IMR-90 (cell line): ENCODE results near the gene ASTN2. TPM values are rescaled to one million over a fixed set of nuclear protein-coding genes. Genes with fewer than 3 reads are reported as not detected.

Experiments
- ATAC-seq: fragments of 200-7000 bp; cut with Tn5 transposase; 2 replicates; pipeline ENCODE4 v1.9.1; 2020; ENCODE audit warnings: low read depth, mild to moderate bottlenecking, moderate library complexity
- BruUV-seq: library from RNA; stranded (reverse); fragments of 400-500 nt; replicated peaks from 2 replicates; lab custom pipeline; 2021; lab: Mats Ljungman, UMichigan
- CTCF ChIA-PET: fragments of 300-600 bp; formaldehyde crosslinking; extraction: SDS; loops from one replicate; lab custom pipeline; 2021; ENCODE audit warnings: antibody characterized with exemption; lab: Yijun Ruan, JAX
- POLR2A ChIA-PET: fragments of 300-600 bp; sonication (Branson Sonifier 250); formaldehyde crosslinking; loops from one replicate; lab custom pipeline; 2022; ENCODE audit warnings: antibody characterized with exemption; ENCODE audit not compliant: unreplicated experiment; lab: Charles Lee
- DNase-seq: peaks from one replicate; pipeline ENCODE4 v3.0.0; 2013
- H2AFZ ChIP-seq: replicated peaks from 2 replicates; pipeline ENCODE3; 2013; ENCODE audit warnings: low read length, mild to moderate bottlenecking; ENCODE audit not compliant: poor library complexity
- H2AK5ac ChIP-seq: 2 replicates; pipeline ENCODE4 v1.6.1; 2013; ENCODE audit warnings: low read depth, low read length, inconsistent platforms
- H2AK9ac ChIP-seq: replicated peaks from 2 replicates; pipeline ENCODE3; 2013; ENCODE audit warnings: mild to moderate bottlenecking, low read depth, low read length, moderate library complexity; ENCODE audit not compliant: poor library complexity
- H2BK120ac ChIP-seq: 2 replicates; pipeline ENCODE4 v1.6.1; 2013; ENCODE audit warnings: low read depth, low read length, inconsistent platforms
- H2BK15ac ChIP-seq: 3 replicates; pipeline ENCODE4 v1.6.1; 2013; ENCODE audit warnings: low read depth, low read length, inconsistent platforms
- H2BK20ac ChIP-seq: 2 replicates; pipeline ENCODE4 v1.6.1; 2013; ENCODE audit warnings: low read depth, mild to moderate bottlenecking, inconsistent platforms, low read length, moderate library complexity
- H2BK5ac ChIP-seq: 2 replicates; pipeline ENCODE4 v1.6.1; 2013; ENCODE audit warnings: mild to moderate bottlenecking, low read depth, low read length, inconsistent platforms; ENCODE audit not compliant: poor library complexity, severe bottlenecking
- H3K14ac ChIP-seq: replicated peaks from 2 replicates; pipeline ENCODE4 v1.6.1; 2013; ENCODE audit warnings: low read depth, low read length, inconsistent platforms
- H3K18ac ChIP-seq: 2 replicates; pipeline ENCODE4 v1.6.1; 2013; ENCODE audit warnings: low read depth, low read length, control low read depth
- H3K23ac ChIP-seq: 2 replicates; pipeline ENCODE4 v1.6.1; 2013; ENCODE audit warnings: low read depth, low read length, inconsistent platforms
- H3K27ac ChIP-seq: 2 replicates; pipeline ENCODE4 v1.5.1; 2013; ENCODE audit warnings: mild to moderate bottlenecking, control low read depth, low read length; ENCODE audit not compliant: insufficient read depth
- H3K27me3 ChIP-seq: 2 replicates; pipeline ENCODE4 v1.6.1; 2013; ENCODE audit warnings: low read length; ENCODE audit not compliant: control insufficient read depth, insufficient read depth
- H3K36me3 ChIP-seq: 2 replicates; pipeline ENCODE4 v1.6.1; 2013; ENCODE audit warnings: low read length, mixed read lengths; ENCODE audit not compliant: control insufficient read depth, insufficient read depth
- H3K4ac ChIP-seq: 2 replicates; pipeline ENCODE4 v1.6.1; 2013; ENCODE audit warnings: low read depth, low read length, inconsistent platforms
- H3K4me1 ChIP-seq: 2 replicates; pipeline ENCODE4 v1.6.1; 2013; ENCODE audit warnings: low read length, mixed read lengths; ENCODE audit not compliant: control insufficient read depth, insufficient read depth
- H3K4me2 ChIP-seq: 2 replicates; pipeline ENCODE4 v1.6.1; 2013; ENCODE audit warnings: low read depth, mild to moderate bottlenecking, control low read depth, low read length, moderate library complexity
- H3K4me3 ChIP-seq: 2 replicates; pipeline ENCODE4 v1.5.1; 2013; ENCODE audit warnings: low read depth, mild to moderate bottlenecking, control low read depth, low read length, moderate library complexity; ENCODE audit not compliant: insufficient read depth
- H3K56ac ChIP-seq: 2 replicates; pipeline ENCODE4 v1.6.1; 2013; ENCODE audit warnings: low read length, inconsistent platforms; ENCODE audit not compliant: insufficient read depth; ENCODE audit errors: extremely low read depth
- H3K79me1 ChIP-seq, 2 experiments: 2 replicates each; pipeline ENCODE4 v1.6.1; 2013; ENCODE audit warnings: low read length in 2 of 2, inconsistent platforms in 1 of 2, low read depth in 1 of 2
- H3K9ac ChIP-seq: 2 replicates; pipeline ENCODE4 v1.6.1; 2013; ENCODE audit warnings: low read depth, low read length, control low read depth
- H3K9me1 ChIP-seq: 2 replicates; pipeline ENCODE4 v1.6.1; 2013; ENCODE audit warnings: low read length, inconsistent platforms; ENCODE audit not compliant: insufficient read depth
- H3K9me3 ChIP-seq: 2 replicates; pipeline ENCODE4 v1.6.1; 2013; ENCODE audit warnings: low read length; ENCODE audit not compliant: control insufficient read depth, insufficient read depth
- H4K20me1 ChIP-seq: 2 replicates; pipeline ENCODE4 v1.6.1; 2013; ENCODE audit warnings: low read length, inconsistent platforms; ENCODE audit not compliant: insufficient read depth
- H4K5ac ChIP-seq: 2 replicates; pipeline ENCODE4 v1.6.1; 2013; ENCODE audit warnings: mild to moderate bottlenecking, low read depth, low read length, control low read depth
- H4K8ac ChIP-seq, 2 experiments: 2 replicates each; pipeline ENCODE4 v1.6.1; 2013; ENCODE audit warnings: low read depth in 2 of 2, low read length in 2 of 2, control low read depth in 1 of 2, inconsistent platforms in 1 of 2
- H4K91ac ChIP-seq: 2 replicates; pipeline ENCODE4 v1.6.1; 2013; ENCODE audit warnings: low read depth, low read length, inconsistent platforms; ENCODE audit not compliant: insufficient read depth
- BHLHE40 ChIP-seq: fragments of 150-350 bp; IDR thresholded peaks from 2 replicates; pipeline ENCODE4 v1.6.1; 2016; ENCODE audit warnings: mild to moderate bottlenecking, low read depth, low read length
- CEBPB ChIP-seq: IDR thresholded peaks from 2 replicates; pipeline ENCODE4 v1.6.1; 2012; ENCODE audit warnings: low read depth, low read length, improper control_type of control experiment
- CHD1 ChIP-seq: IDR thresholded peaks from 2 replicates; pipeline ENCODE4 v1.6.1; 2012; ENCODE audit warnings: low read depth, low read length, improper control_type of control experiment
- FOS ChIP-seq: fragments of 150-350 bp; IDR thresholded peaks from 2 replicates; pipeline ENCODE4 v1.6.1; 2016; ENCODE audit warnings: low read depth, low read length
- MAFK ChIP-seq: IDR thresholded peaks from 2 replicates; pipeline ENCODE4 v1.6.1; 2012; ENCODE audit warnings: low read depth, low read length, improper control_type of control experiment
- MAZ ChIP-seq: IDR thresholded peaks from 2 replicates; pipeline ENCODE4 v1.6.1; 2012; ENCODE audit warnings: low read depth, mild to moderate bottlenecking, low read length, improper control_type of control experiment, moderate library complexity, borderline replicate concordance
- MXI1 ChIP-seq: IDR thresholded peaks from 2 replicates; pipeline ENCODE4 v1.6.1; 2012; ENCODE audit warnings: low read depth, mild to moderate bottlenecking, low read length, moderate library complexity, borderline replicate concordance
- NFE2L2 ChIP-seq: fragments of 150-350 bp; IDR thresholded peaks from 2 replicates; pipeline ENCODE4 v1.6.1; 2016; ENCODE audit warnings: low read depth, mild to moderate bottlenecking, low read length
- POLR2A ChIP-seq: IDR thresholded peaks from 2 replicates; pipeline ENCODE4 v1.6.1; 2012; ENCODE audit warnings: mild to moderate bottlenecking, low read depth, low read length
- RAD21 ChIP-seq: IDR thresholded peaks from 2 replicates; pipeline ENCODE4 v1.6.1; 2012; ENCODE audit warnings: low read length, improper control_type of control experiment
- RCOR1 ChIP-seq: IDR thresholded peaks from 2 replicates; pipeline ENCODE4 v1.6.1; 2012; ENCODE audit warnings: mild to moderate bottlenecking, low read length, improper control_type of control experiment; ENCODE audit not compliant: insufficient replicate concordance
- RFX5 ChIP-seq: IDR thresholded peaks from 2 replicates; pipeline ENCODE4 v1.8.0; 2012; ENCODE audit warnings: low read depth, mild to moderate bottlenecking, low read length, moderate library complexity
- WGBS, 2 experiments: methylation state at CpG; one replicate each; pipeline versions ENCODE4 v1.1.5 to v1.1.7; 2013; ENCODE audit warnings: missing lambda C conversion rate in 2 of 2; ENCODE audit not compliant: insufficient read length in 1 of 2; ENCODE audit errors: extremely low coverage in 2 of 2; 5-methylcytosine and 5-hydroxymethylcytosine counted together
- dilution Hi-C: fragments of 300-500 bp; cut with HindIII; formaldehyde crosslinking; loops from one replicate; pipeline ENCODE4 v1.14.3; 2018; ENCODE audit warnings: low sequenced_read_pairs; ENCODE audit not compliant: unreplicated experiment
- in situ Hi-C: fragments of 300-500 bp; cut with MboI; formaldehyde crosslinking; loops from 3 replicates; pipeline ENCODE4 v1.14.3; 2019; ENCODE audit warnings: low sequenced_read_pairs, inconsistent platforms, mixed read lengths
- intact Hi-C: fragments of 100-400 bp; cut with micrococcal nuclease; formaldehyde crosslinking; loops from 2 replicates; pipeline ENCODE4 v1.10.0; 2022
- polyA plus RNA-seq, 3 experiments: library from polyadenylated mRNA; depleted of rRNA; stranded (reverse); fragments of >200 nt; gene quantifications; 2 replicates each; pipeline ENCODE4 v1.2.3, GENCODE V29; 2012; ENCODE audit warnings: low replicate concordance in 1 of 3
- total RNA-seq: library from RNA; depleted of rRNA; stranded (reverse); fragments of >200 nt; gene quantifications from 2 replicates; pipeline ENCODE4 v1.2.3, GENCODE V29; 2012
- TF ChIP-seq, protein P1 (sequence below): fragments of 150-350 bp; IDR thresholded peaks from 2 replicates; pipeline ENCODE4 v1.6.1; 2016; ENCODE audit warnings: low read depth, mild to moderate bottlenecking, low read length, moderate library complexity, borderline replicate concordance
- TF ChIP-seq, protein P2 (sequence below): fragments of 150-350 bp; IDR thresholded peaks from 2 replicates; pipeline ENCODE4 v1.6.1; 2017; ENCODE audit warnings: mild to moderate bottlenecking, antibody characterized with exemption, low read length, low read depth
- TF ChIP-seq, protein P3 (sequence below): conservative IDR thresholded peaks from 2 replicates; pipeline ENCODE4 v1.5.1; 2012; ENCODE audit warnings: mild to moderate bottlenecking, low read depth, low read length, improper control_type of control experiment

Gene ASTN2
- total and polyA plus RNA-seq, 2 of the 4 experiments (the other 2 are of a cell fraction) = 3.8 to 6.8 TPM

DNA sequence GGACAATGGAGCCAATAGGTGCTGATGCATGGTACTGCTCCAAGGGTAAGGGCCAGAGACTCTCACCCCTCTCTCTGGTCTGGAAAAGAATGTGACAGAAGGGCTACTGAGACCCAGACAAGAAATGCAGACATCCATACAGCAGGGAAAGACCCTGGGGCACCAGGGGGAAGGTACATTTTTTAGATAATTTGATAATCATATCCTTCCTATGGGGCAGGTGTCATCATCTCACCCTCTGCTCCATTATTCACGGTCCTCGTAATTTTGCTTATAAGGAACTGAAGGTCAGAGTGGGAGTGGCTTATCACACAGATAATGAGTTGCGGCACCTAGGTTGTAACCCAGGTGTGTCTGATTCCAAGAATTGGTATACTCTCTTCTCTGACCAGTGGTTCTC lies 637.7 kb downstream of the ASTN2 start:
- no peak for TF ChIP-seq RAD21
- TF ChIP-seq FOS = no peak
- no peak for TF ChIP-seq BHLHE40
- no peak for TF ChIP-seq MAFK
- TF ChIP-seq, protein P1, sequence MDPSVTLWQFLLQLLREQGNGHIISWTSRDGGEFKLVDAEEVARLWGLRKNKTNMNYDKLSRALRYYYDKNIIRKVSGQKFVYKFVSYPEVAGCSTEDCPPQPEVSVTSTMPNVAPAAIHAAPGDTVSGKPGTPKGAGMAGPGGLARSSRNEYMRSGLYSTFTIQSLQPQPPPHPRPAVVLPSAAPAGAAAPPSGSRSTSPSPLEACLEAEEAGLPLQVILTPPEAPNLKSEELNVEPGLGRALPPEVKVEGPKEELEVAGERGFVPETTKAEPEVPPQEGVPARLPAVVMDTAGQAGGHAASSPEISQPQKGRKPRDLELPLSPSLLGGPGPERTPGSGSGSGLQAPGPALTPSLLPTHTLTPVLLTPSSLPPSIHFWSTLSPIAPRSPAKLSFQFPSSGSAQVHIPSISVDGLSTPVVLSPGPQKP = no peak
- TF ChIP-seq, protein P2, sequence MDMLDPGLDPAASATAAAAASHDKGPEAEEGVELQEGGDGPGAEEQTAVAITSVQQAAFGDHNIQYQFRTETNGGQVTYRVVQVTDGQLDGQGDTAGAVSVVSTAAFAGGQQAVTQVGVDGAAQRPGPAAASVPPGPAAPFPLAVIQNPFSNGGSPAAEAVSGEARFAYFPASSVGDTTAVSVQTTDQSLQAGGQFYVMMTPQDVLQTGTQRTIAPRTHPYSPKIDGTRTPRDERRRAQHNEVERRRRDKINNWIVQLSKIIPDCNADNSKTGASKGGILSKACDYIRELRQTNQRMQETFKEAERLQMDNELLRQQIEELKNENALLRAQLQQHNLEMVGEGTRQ = no peak
- TF ChIP-seq MAZ = no peak
- TF ChIP-seq POLR2A = no peak
- no peak for TF ChIP-seq CEBPB
- TF ChIP-seq, protein P3, sequence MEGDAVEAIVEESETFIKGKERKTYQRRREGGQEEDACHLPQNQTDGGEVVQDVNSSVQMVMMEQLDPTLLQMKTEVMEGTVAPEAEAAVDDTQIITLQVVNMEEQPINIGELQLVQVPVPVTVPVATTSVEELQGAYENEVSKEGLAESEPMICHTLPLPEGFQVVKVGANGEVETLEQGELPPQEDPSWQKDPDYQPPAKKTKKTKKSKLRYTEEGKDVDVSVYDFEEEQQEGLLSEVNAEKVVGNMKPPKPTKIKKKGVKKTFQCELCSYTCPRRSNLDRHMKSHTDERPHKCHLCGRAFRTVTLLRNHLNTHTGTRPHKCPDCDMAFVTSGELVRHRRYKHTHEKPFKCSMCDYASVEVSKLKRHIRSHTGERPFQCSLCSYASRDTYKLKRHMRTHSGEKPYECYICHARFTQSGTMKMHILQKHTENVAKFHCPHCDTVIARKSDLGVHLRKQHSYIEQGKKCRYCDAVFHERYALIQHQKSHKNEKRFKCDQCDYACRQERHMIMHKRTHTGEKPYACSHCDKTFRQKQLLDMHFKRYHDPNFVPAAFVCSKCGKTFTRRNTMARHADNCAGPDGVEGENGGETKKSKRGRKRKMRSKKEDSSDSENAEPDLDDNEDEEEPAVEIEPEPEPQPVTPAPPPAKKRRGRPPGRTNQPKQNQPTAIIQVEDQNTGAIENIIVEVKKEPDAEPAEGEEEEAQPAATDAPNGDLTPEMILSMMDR = no peak
- TF ChIP-seq NFE2L2 = no peak
- TF ChIP-seq CHD1 = no peak
- no peak for TF ChIP-seq RCOR1
- TF ChIP-seq RFX5 = no peak
- TF ChIP-seq MXI1 = no peak
- Histone ChIP-seq H3K9ac (no peak overlapping the region), H2AFZ (no peak overlapping the region), H4K20me1 (no peaks in the 10 kb centered on the region), H3K4me3 (no peak overlapping the region), H3K4me1 (no peaks in the 10 kb centered on the region), H3K27ac (no peak overlapping the region), H3K9me1 (no peaks in the 10 kb centered on the region), H4K5ac (no peak overlapping the region), H2BK5ac (no peak overlapping the region), H3K27me3 (0 out of 2 replicates have a peak, but pooled peaks cover 2% of the 10 kb centered on the region), H3K56ac (no peak overlapping the region), H2AK9ac (no peak overlapping the region), H3K23ac (no peak overlapping the region), H3K18ac (no peak overlapping the region), H3K4ac (no peak overlapping the region), H3K14ac (no peak overlapping the region), H2BK20ac (no peak overlapping the region), H3K4me2 (no peak overlapping the region), H4K8ac (no peak overlapping the region), H2BK120ac (no peak overlapping the region), H2AK5ac (no peak overlapping the region), H3K79me1 (no peaks in the 10 kb centered on the region), H3K36me3 (no peaks in the 10 kb centered on the region), H2BK15ac (no peak overlapping the region), H3K9me3 (no peaks in the 10 kb centered on the region), H4K91ac (no peak overlapping the region)
- ChIA-PET POLR2A (no interaction called here), CTCF (no interaction called here)
- ATAC-seq = no peak
- BruUV-seq = no TSS peak
- no peak for DNase-seq
- WGBS, 2 experiments = no CpG with 5 or more reads among the region's 3 CpGs
- in situ Hi-C loops (no loop called here), dilution Hi-C loops (no loop called here), intact Hi-C loops (no loop called here)
